ENCODE data around the gene SYDE2. TPM values are rescaled to one million over a fixed set of nuclear protein-coding genes. Genes with fewer than 3 reads are reported as not detected.
"Not testable (repeated sequence)": the region's sequence is repeated elsewhere in the genome, so short reads cannot be mapped to it uniquely, and the experiment has no call there.

SYDE2 gene
- total RNA-seq, 2 experiments from 2014 or later = 1.6 to 1.8 TPM

DNA sequence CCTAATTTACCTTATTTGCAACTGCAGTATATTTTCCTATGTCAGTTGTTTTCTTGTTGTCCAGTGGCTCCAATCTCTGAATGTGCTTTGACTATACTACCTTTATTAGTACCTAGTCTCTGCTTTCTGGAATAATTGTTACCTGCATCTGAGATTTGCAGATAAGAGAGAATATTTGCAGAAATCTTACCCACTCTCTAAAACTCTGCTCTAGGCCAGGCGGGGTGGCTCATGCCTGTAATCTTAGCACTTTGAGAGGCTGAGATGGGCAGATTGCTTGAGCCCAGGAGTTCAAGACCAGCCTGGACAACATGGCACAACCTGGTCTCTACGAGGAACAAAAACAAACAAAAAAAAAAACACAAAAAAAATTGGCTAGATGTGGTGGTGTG lies 2.0 kb upstream of the SYDE2 start:
- no peaks in the 10 kb centered on the region for H3K36me3 Mint-ChIP-seq (ENCODE audit: low read depth)
- no peak for DNase-seq
- no peaks in the 10 kb centered on the region for H3K9me3 Mint-ChIP-seq
- peaks cover 25% of the 10 kb centered on the region for H3K4me1 Mint-ChIP-seq
- no peak overlapping the region for H3K27ac Mint-ChIP-seq
- no peak overlapping the region for H3K4me3 Mint-ChIP-seq
- POLR2A ChIA-PET = no interaction called here
- peaks cover 39% of the 10 kb centered on the region for H3K27me3 Mint-ChIP-seq
- CTCF ChIA-PET = interaction anchor here (0.6 kb wide), 1 partner anchor 1340 kb away, joined by 3 read pairs; no protein-coding TSS in a partner anchor

DNA sequence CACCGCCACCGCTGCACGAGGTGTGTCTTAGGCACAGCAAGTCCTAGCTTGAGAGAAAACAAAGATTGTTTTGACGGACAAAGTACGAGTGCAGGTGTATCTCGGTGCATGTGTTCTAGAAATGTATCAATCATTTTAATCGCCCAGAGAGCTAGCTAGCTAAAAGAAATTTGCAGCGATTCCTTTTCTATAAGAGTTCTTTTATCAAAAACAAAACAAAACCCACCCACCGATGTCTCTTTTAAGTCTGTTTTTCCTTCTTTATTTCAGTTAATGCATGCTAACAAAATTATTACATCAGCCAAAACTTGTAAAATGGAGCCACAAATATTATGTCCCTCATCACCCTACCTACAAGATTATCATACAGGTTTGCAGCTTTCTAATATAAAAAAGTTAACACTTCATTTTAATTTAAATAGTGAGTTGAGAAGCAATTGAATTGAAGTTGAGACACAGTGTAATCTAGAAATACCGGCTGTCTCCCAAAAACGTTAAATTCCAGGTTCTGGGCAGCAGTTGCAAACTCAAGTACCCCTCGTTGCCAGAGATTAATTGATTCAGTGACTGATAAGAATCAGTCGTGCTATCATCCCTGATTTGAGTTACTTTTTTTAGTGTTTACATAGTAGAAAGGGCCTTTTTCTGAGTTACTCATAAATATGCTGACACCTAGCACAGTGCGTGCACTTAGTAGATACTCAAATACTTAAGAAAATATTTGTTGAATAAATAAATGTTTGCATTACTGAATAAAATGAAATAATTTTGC lies 1.5 kb upstream of the SYDE2 start:
- CTCF ChIA-PET = interaction anchor here (0.8 to 1.5 kb wide), 5 partner anchors 15 to 257 kb away, joined by 3 to 4 read pairs (median 4); partner anchors contain the start of gene C1orf52
- peak overlapping the region; percentile 88 for H3K4me3 Mint-ChIP-seq
- peaks cover 25% of the 10 kb centered on the region for H3K4me1 Mint-ChIP-seq
- POLR2A ChIA-PET = no interaction called here
- H3K36me3 Mint-ChIP-seq (ENCODE audit: low read depth) = no peaks in the 10 kb centered on the region
- peak overlapping the region; percentile 96 for H3K27ac Mint-ChIP-seq
- no peak for DNase-seq
- no peaks in the 10 kb centered on the region for H3K9me3 Mint-ChIP-seq
- peaks cover 35% of the 10 kb centered on the region for H3K27me3 Mint-ChIP-seq

DNA sequence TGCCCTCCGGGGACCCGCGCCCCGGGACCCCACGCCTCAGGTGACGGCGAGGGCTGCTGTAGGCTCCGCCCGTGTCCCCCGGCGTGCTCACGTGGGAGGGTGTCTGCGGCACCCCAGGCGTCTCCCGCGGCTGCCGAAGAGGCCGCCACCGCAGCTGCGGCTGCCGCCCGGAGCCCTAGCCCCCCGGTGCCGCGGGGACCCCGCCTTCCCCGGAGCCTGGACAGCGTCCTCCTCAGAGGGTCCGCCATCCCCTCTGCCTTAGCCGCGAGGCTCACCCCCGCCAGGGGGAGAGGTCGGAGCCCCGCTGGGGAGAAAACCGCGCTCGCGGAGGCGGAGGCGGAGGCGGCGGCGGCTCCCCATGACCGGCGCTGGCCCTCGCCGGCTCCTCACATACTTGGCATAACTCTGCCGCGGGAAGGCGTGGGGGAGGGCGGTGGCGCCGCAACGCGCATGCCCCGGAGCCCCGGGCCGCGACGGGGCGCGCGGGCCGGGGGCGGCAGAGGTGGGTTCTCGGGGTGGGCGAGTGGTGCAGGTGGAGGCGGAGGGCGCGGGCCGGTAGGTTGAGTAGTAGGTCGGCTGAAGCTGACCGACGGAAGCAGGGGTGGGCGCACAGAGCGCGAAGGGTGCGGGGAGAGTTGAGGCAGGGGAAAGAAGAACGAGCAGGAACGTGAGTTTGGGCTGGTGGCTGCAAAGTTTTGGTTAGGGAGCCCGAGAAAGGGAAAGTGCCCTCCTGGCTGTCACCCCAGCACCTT lies 700 bp upstream of the SYDE2 start:
- Mint-ChIP-seq H3K4me1 (peaks cover 26% of the 10 kb centered on the region), H3K27ac (peak overlapping the region; percentile 96), H3K4me3 (peak overlapping the region; percentile 88), H3K9me3 (no peaks in the 10 kb centered on the region), H3K36me3 (ENCODE audit: low read depth) (no peaks in the 10 kb centered on the region), H3K27me3 (peaks cover 30% of the 10 kb centered on the region)
- POLR2A ChIA-PET = no interaction called here
- peak; percentile 63 for DNase-seq
- CTCF ChIA-PET = interaction anchor here (0.8 to 1.5 kb wide), 5 partner anchors 15 to 257 kb away, joined by 3 to 4 read pairs (median 4); partner anchors contain the start of gene C1orf52

DNA sequence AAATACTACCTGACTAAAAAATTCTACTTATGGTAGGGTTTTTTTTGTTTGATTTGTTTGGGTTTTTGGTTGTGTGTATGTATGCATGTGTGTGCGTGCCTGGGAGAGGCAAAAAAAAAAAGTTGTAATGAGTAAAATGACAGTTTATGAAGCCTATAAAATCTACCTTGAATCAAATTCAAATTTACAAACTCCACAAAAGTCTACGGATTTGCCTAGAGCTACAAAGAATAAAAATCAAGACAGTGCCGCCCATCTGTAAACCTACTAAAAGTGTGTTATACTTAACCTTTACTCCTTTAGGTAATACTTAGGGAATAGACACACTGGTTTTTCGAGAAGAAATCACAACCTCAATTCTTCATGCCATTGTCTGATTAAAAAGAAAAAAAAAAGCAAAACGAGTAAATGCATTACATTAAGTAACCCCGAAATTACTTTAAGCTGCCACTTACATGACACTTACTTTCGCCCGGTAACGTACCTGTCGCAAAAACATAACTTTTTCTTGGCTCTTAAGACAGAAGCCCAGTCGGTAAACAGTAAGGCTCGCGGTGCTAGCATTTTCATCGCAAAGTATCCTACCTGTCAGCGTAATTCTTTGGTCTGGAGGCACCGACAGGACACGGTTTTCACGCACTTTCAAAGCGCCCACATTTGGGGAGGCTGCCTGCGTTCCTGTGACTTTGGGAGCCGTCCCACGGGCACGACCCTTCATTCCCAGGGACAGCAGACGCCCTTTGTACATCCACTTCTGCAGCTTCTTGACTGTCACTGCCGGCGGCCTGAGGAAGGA lies 951 bp downstream of the SYDE2 start:
- CTCF ChIA-PET = interaction anchor here (0.6 to 1.1 kb wide), 3 partner anchors 19 to 45 kb away, joined by 3 read pairs; no protein-coding TSS in a partner anchor

DNA sequence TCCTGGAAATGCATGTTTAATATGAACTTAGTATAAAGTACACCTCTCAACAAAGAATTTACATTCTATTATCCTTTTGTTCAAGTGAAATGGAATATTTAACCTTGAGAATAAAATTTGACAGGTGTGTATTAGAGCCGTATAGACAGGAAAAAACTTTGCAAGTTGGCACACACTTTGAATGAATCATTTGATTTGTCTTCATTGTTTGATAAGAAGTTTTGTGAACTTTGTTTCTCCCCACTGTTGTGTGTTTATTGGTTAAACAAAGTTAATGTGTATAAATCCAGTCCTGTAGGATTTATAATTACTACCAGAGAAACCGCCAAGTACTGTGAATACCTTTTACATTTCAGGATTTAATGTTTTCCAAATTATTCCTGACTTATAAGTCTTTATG lies 2.0 kb downstream of the SYDE2 start:
- H3K4me1 Mint-ChIP-seq = peaks cover 26% of the 10 kb centered on the region
- DNase-seq = no peak
- H3K9me3 Mint-ChIP-seq = no peaks in the 10 kb centered on the region
- ChIA-PET CTCF (interaction anchor here (1.2 kb wide), 1 partner anchor 61 kb away, joined by 3 read pairs; the partner anchor contains the start of gene C1orf52), POLR2A (no interaction called here)
- no peak overlapping the region for H3K4me3 Mint-ChIP-seq
- no peaks in the 10 kb centered on the region for H3K36me3 Mint-ChIP-seq (ENCODE audit: low read depth)
- no peak overlapping the region for H3K27ac Mint-ChIP-seq
- peaks cover 22% of the 10 kb centered on the region for H3K27me3 Mint-ChIP-seq

More for the DNA sequence above, 951 bp downstream of the SYDE2 start:
- Mint-ChIP-seq H3K27me3 (peaks cover 25% of the 10 kb centered on the region), H3K36me3 (ENCODE audit: low read depth) (no peaks in the 10 kb centered on the region), H3K27ac (peak overlapping the region; percentile 78), H3K4me1 (peaks cover 26% of the 10 kb centered on the region), H3K9me3 (no peaks in the 10 kb centered on the region), H3K4me3 (peak overlapping the region; percentile 78)
- POLR2A ChIA-PET = no interaction called here
- DNase-seq = peak; percentile 16

DNA sequence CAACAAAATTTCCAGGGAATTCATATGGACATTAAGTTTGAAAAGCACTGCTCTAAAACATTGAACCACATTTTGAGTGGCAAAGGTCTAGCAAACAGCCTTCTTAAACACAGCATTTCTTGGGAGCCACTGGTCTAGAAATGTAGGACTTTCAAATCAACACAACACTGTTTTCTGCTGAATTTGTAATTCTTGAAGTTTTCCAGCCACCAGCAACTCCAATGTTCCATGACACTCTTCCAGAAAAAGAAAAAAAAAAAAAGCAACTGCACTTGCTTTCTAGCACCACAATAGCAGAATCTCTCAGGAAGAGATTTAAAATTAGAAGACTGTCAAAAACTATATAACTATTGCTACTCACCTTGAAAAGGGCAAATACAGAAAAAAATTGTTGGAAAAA lies 4.5 kb downstream of the SYDE2 start:
- H3K4me3 Mint-ChIP-seq = no peak overlapping the region
- no peaks in the 10 kb centered on the region for H3K9me3 Mint-ChIP-seq
- DNase-seq = no peak
- peaks cover 9% of the 10 kb centered on the region for H3K27me3 Mint-ChIP-seq
- ChIA-PET POLR2A (no interaction called here), CTCF (no interaction called here)
- peaks cover 18% of the 10 kb centered on the region for H3K4me1 Mint-ChIP-seq
- no peaks in the 10 kb centered on the region for H3K36me3 Mint-ChIP-seq (ENCODE audit: low read depth)
- no peak overlapping the region for H3K27ac Mint-ChIP-seq

DNA sequence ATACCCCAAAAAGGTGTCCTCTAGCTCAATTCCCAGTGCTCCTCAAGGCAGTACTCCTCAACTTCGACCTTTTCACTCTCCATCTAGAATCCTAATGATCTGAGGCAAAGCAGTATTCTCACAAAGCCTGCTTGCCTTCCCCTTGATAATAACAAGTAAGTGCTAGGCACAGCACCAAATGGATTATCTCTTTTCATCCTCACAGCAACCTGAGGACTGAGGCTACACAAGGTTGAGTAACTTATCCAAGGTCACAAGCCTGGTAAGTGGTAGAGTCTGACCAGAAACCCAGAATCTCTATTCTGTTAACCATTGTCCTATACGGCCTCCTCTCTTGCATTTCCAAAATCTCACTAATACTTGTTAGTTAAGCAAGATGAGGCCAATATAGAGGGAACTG lies 5.1 kb downstream of the SYDE2 start:
- no peak overlapping the region for H3K27ac Mint-ChIP-seq
- H3K36me3 Mint-ChIP-seq (ENCODE audit: low read depth) = no peaks in the 10 kb centered on the region
- no peak overlapping the region for H3K4me3 Mint-ChIP-seq
- no peaks in the 10 kb centered on the region for H3K9me3 Mint-ChIP-seq
- ChIA-PET POLR2A (no interaction called here), CTCF (no interaction called here)
- no peak for DNase-seq
- H3K4me1 Mint-ChIP-seq = peaks cover 18% of the 10 kb centered on the region
- peaks cover 9% of the 10 kb centered on the region for H3K27me3 Mint-ChIP-seq

DNA sequence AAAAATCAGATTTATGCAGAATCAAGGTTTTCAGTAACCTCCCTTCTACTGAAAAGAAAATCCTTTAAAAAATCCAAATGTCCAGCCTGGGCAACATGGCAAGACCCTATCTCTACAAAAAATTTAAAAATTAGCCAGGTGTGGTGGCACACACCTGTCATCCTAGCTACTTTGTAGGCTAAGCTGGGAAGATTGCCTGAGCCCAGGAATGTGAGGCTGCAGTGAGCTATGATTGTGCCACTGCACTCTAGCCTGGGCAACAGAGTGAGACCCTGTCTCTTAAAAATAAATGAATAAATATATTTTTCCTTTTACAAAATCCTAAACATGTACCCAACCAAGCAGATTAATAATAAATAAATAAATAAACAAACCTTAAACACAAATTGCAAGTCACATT lies 8.7 kb downstream of the SYDE2 start:
- H3K4me1 Mint-ChIP-seq; H3K36me3 Mint-ChIP-seq (ENCODE audit: low read depth); H3K9me3 Mint-ChIP-seq; DNase-seq; POLR2A ChIA-PET; H3K27ac Mint-ChIP-seq; H3K27me3 Mint-ChIP-seq; H3K4me3 Mint-ChIP-seq: not testable (repeated sequence)
- CTCF ChIA-PET = interaction anchor here (1.5 kb wide), 1 partner anchor 14 kb away, joined by 7 read pairs; no protein-coding TSS in a partner anchor

DNA sequence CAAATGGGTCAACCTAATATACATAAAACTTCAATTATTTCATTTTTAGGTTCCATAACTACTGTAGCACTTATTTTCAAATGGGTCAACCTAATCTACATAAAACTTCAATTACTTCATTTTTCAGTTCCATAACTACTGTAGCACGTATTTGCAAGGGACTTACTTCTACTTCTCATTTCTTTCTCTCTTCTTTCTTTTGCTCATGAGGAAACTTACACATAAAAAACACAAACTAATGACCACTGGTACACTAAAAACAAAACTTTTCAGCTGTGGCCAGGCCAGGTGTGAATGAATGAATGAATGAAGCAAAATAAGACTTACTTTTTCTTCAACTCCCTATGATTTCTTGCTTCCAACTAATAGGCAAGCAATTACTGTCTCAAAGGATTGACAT lies 11.7 kb downstream of the SYDE2 start:
- no peak overlapping the region for H3K4me3 Mint-ChIP-seq
- no peaks in the 10 kb centered on the region for H3K4me1 Mint-ChIP-seq
- ChIA-PET CTCF (no interaction called here), POLR2A (no interaction called here)
- H3K9me3 Mint-ChIP-seq = no peaks in the 10 kb centered on the region
- H3K36me3 Mint-ChIP-seq (ENCODE audit: low read depth) = peaks cover 7% of the 10 kb centered on the region
- H3K27me3 Mint-ChIP-seq = no peaks in the 10 kb centered on the region
- no peak for DNase-seq
- no peak overlapping the region for H3K27ac Mint-ChIP-seq

DNA sequence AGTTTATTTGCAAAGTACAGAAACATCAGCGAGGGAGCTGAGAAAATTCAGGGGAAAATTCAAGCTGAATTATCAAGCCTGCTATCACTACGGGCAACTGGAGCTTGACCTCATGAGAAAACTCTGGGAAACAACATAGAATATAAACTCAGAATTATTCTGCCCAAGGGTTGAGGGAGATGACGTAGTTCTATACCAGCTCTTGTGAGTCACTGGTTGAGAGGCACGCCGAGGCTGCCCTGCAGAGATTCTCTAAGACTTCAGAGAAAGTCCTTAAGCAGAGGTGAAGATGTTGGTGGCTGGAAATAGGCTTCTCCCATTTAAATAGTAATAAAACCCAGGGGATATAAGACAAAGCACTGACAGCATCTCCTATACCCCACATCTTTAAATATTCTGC lies 12.3 kb downstream of the SYDE2 start:
- Mint-ChIP-seq H3K4me3 (no peak overlapping the region), H3K36me3 (ENCODE audit: low read depth) (peaks cover 7% of the 10 kb centered on the region), H3K4me1 (no peaks in the 10 kb centered on the region), H3K27ac (no peak overlapping the region), H3K9me3 (no peaks in the 10 kb centered on the region), H3K27me3 (no peaks in the 10 kb centered on the region)
- CTCF ChIA-PET = no interaction called here
- POLR2A ChIA-PET = no interaction called here
- DNase-seq = no peak

DNA sequence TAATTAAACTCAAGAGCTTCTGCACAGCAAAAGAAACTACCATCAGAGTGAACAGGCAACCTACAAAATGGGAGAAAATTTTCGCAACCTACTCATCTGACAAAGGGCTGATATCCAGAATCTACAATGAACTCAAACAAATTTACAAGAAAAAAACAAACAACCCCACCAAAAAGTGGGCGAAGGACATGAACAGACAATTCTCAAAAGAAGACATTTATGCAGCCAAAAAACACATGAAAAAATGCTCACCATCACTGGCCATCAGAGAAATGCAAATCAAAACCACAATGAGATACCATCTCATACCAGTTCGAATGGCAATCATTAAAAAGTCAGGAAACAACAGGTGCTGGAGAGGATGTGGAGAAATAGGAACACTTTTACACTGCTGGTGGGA lies 13.8 kb downstream of the SYDE2 start:
- DNase-seq; POLR2A ChIA-PET; H3K9me3 Mint-ChIP-seq; H3K36me3 Mint-ChIP-seq (ENCODE audit: low read depth); H3K4me1 Mint-ChIP-seq; H3K27ac Mint-ChIP-seq; CTCF ChIA-PET; H3K4me3 Mint-ChIP-seq; H3K27me3 Mint-ChIP-seq: not testable (repeated sequence)

DNA sequence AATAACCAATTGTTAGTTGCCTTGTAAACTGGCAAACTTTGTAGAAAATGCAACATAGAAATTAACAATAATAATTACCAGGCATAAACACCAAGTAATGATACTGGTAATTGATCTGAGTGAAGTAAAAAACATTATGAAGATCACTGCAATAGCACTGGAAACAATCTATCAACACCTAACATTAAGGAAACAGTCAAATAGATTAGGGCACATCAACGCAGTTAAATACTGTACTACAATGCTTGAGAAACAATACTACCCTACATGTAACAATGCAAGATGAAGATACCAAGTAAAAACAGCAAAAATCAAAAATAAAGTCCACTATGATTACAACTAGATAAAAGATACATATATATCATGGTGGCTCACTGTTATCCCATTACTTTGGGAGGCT lies 16.6 kb downstream of the SYDE2 start:
- CTCF ChIA-PET = interaction anchor here (1.3 kb wide), 1 partner anchor 31 kb away, joined by 3 read pairs; no protein-coding TSS in a partner anchor

DNA sequence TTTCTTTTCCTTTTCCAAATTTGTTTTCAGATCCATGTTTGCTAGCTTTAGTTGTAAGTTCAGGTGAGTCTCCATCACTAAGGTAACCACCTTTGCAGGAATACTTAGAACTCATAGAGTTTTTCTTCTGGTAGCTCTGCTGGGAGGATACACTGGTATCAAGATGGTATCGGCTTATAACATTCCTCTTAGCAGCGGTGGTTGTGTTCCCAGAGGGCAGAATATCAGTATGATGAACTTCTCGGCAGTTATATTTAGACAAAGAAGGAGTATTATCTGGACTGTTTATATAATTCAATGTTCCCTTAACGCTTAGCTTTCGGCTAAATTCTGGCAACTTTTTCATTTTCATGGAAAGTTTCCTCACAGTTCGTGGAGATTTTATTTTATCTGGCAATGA lies 18.1 kb downstream of the SYDE2 start:
- H3K4me3 Mint-ChIP-seq = no peak overlapping the region
- H3K9me3 Mint-ChIP-seq = no peaks in the 10 kb centered on the region
- H3K27me3 Mint-ChIP-seq = no peaks in the 10 kb centered on the region
- ChIA-PET CTCF (no interaction called here), POLR2A (no interaction called here)
- H3K36me3 Mint-ChIP-seq (ENCODE audit: low read depth) = no peaks in the 10 kb centered on the region
- DNase-seq = no peak
- no peak overlapping the region for H3K27ac Mint-ChIP-seq
- peaks cover 14% of the 10 kb centered on the region for H3K4me1 Mint-ChIP-seq

More for the DNA sequence above, 16.6 kb downstream of the SYDE2 start:
- Mint-ChIP-seq H3K4me1 (peaks cover 9% of the 10 kb centered on the region), H3K4me3 (no peak overlapping the region), H3K36me3 (ENCODE audit: low read depth) (peaks cover 4% of the 10 kb centered on the region), H3K27ac (no peak overlapping the region), H3K27me3 (no peaks in the 10 kb centered on the region), H3K9me3 (no peaks in the 10 kb centered on the region)
- DNase-seq = no peak
- POLR2A ChIA-PET = no interaction called here

All from activated CD4-positive, alpha-beta T cell treated with anti-CD3 and anti-CD28 coated beads, Interleukin-2, amount 10 ng/mL, durations not matched to agents 7 days and 5 days (primary cell).